Gastrocnemius medialis (tissue), 4 donors: Measurements from ENCODE around the gene NUP85. TPM values are rescaled to one million over a fixed set of nuclear protein-coding genes. Genes with fewer than 3 reads are reported as not detected.
"Not testable (repeated sequence)": the region's sequence is repeated elsewhere in the genome, so short reads cannot be mapped to it uniquely, and the experiment has no call there.

Source experiments
- ATAC-seq, 2 donors: fragments of 150-250 bp; one replicate each; pipeline ENCODE4 v1.9.1; 2016
- DNase-seq, 2 donors: peaks; one replicate each; pipeline ENCODE4 v3.0.0-alpha.2; 2019
- H3K27ac ChIP-seq, 4 donors: fragments of 200-600 bp; sonication (generic); 1 replicate in 1 of 4; 2 replicates in 3 of 4; pipeline ENCODE4 v1.5.1; 2016 to 2018; ENCODE audit warnings: mild to moderate bottlenecking in 2 of 4, moderate library complexity in 1 of 4
- H3K27me3 ChIP-seq, 3 donors: fragments of 200-600 bp; sonication (generic) in 2 of 3; 1 replicate in 1 of 3; 2 replicates in 2 of 3; pipeline versions ENCODE4 v1.5.1 to v1.6.0; 2016 to 2019; ENCODE audit warnings: mild to moderate bottlenecking in 1 of 3, moderate library complexity in 1 of 3
- H3K36me3 ChIP-seq, 2 donors: fragments of 200-600 bp; sonication (generic) in 1 of 2; one replicate each; pipeline ENCODE4 v1.5.1; 2017 to 2018
- H3K4me1 ChIP-seq, 2 donors: fragments of 200-600 bp; sonication (generic) in 1 of 2; one replicate each; pipeline ENCODE4 v1.5.1; 2016 to 2017; ENCODE audit warnings: mild to moderate bottlenecking in 2 of 2
- H3K4me3 ChIP-seq, 4 donors: fragments of 200-600 bp; sonication (generic) in 3 of 4; 1 replicate in 1 of 4; 2 replicates in 3 of 4; pipeline ENCODE4 v1.5.1; 2016 to 2019; ENCODE audit warnings: mild to moderate bottlenecking in 2 of 4
- H3K9me3 ChIP-seq, 3 donors: fragments of 200-600 bp; sonication (generic) in 2 of 3; 1 replicate in 1 of 3; 2 replicates in 2 of 3; pipeline ENCODE4 v1.5.1; 2016 to 2019
- POLR2A ChIP-seq, 2 donors: fragments of 450-650 bp; IDR thresholded peaks; one replicate each; pipeline ENCODE4 v1.6.1; 2017; ENCODE audit warnings: antibody characterized with exemption in 2 of 2, mild to moderate bottlenecking in 2 of 2, moderate library complexity in 2 of 2
- in situ Hi-C, 4 donors: fragments of 200-750 bp; cut with MboI; loops; one replicate each; pipeline versions ENCODE4 v1.15.0 to v1.8.0; 2017; ENCODE audit warnings: low sequenced_read_pairs in 4 of 4
- intact Hi-C: fragments of 100-400 bp; cut with DNase I; formaldehyde crosslinking; loops from one replicate; pipeline ENCODE4 v1.15.1; 2023; ENCODE audit warnings: low total_unique reads
- total RNA-seq, 4 donors: library from RNA; depleted of rRNA; stranded (reverse); fragments of >200 nt; gene quantifications; one replicate each; pipeline versions ENCODE4 v1.1.0 to v1.2.3, GENCODE V29; 2016
- TF ChIP-seq, protein P1 (sequence below), 5 experiments: fragments of 450-650 bp in 3 of 5; fragments of 200-600 bp in 2 of 5; sonication (generic) in 2 of 5; IDR thresholded peaks in 4 of 5; conservative IDR thresholded peaks in 1 of 5; 1 replicate in 4 of 5; 2 replicates in 1 of 5; pipeline ENCODE4 v1.5.1; 2016 to 2019; ENCODE audit warnings: antibody characterized with exemption in 5 of 5, mild to moderate bottlenecking in 3 of 5, moderate library complexity in 3 of 5

NUP85 gene
- total RNA-seq, 4 donors from 2014 or later = 9.4 to 27.7 (median 13.6) TPM

DNA sequence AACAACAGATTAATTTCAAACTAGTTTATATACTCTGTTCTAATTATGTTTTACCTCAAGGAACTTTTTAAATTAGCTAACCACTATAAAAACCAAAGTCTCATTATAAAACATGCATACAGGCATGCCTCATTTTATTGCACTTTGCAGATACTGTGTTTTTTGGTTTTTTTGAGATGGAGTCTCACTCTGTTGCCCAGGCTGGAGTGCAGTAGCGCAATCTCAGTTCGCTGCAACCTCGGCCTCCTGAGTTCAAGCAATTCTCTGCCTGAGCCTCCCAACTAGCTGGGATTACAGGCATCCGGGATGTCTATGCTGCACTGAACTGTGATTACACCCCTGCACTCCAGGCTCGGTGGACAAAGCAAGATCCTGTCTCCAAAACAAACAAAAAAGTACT, 42.4 kb upstream of the NUP85 start:
- no peak for DNase-seq
- TF ChIP-seq, protein P1, sequence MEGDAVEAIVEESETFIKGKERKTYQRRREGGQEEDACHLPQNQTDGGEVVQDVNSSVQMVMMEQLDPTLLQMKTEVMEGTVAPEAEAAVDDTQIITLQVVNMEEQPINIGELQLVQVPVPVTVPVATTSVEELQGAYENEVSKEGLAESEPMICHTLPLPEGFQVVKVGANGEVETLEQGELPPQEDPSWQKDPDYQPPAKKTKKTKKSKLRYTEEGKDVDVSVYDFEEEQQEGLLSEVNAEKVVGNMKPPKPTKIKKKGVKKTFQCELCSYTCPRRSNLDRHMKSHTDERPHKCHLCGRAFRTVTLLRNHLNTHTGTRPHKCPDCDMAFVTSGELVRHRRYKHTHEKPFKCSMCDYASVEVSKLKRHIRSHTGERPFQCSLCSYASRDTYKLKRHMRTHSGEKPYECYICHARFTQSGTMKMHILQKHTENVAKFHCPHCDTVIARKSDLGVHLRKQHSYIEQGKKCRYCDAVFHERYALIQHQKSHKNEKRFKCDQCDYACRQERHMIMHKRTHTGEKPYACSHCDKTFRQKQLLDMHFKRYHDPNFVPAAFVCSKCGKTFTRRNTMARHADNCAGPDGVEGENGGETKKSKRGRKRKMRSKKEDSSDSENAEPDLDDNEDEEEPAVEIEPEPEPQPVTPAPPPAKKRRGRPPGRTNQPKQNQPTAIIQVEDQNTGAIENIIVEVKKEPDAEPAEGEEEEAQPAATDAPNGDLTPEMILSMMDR (IDR thresholded peaks at IDR 0.05 in 4 of 5, conservative IDR thresholded peaks at IDR 0.05 in 1 of 5) = no peak
- no peak for TF ChIP-seq POLR2A (IDR thresholded peaks at IDR 0.05)
- Histone ChIP-seq H3K9me3 (no peaks in the 10 kb centered on the region), H3K27ac (no peak overlapping the region), H3K36me3 (peaks cover 0 to 26% of the 10 kb centered on the region in 2 donors), H3K4me3 (no peak overlapping the region), H3K27me3 (no peaks in the 10 kb centered on the region), H3K4me1 (peaks cover 0 to 5% of the 10 kb centered on the region in 2 donors)
- intact Hi-C loops (no loop called here), in situ Hi-C loops (no loop called here)
- ATAC-seq = no peak

DNA sequence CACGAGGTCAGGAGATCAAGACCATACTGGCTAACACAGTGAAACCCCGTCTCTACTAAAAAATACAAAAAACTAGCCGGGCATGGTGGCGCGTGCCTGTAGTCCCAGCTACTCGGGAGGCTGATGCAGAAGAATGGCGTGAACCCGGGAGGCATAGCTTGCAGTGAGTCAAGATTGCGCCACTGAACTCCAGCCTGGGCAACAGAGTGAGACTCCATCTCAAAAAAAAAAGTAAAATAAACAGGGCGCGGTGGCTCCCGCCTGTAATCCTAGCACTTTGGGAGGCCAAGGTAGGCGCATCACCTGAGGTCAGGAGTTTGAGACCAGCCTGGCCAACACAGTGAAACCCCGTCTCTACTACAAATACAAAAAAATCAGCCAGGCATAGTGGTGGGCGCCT, 40.9 kb upstream of the NUP85 start:
- H3K4me3 ChIP-seq, ATAC-seq, DNase-seq, H3K9me3 ChIP-seq, H3K27me3 ChIP-seq, H3K27ac ChIP-seq, in situ Hi-C loops, H3K4me1 ChIP-seq, intact Hi-C loops: not testable (repeated sequence)
- peaks cover 0 to 26% of the 10 kb centered on the region in 2 donors for H3K36me3 ChIP-seq

DNA sequence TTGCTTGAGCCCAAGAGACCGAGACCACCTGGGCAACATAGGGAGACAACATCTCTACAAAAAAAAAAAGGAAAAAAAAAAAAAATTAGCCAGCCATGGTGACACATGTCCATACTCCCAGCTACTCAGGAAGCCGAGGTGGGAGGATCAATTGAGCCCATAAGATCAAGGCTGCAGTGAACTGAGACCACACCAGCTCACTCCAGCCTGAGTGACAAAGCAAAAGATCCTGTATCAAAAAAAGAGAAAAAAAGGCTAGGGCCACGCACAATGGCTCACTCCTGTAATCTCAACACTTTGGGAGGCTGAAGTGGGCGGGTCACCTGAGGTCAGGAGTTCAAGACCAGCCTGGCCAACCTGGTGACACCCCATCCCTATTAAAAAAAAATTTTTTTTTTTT, 36.5 kb upstream of the NUP85 start:
- no peak for DNase-seq
- peak overlapping the region in 1 of 4 donors; percentile 42 for H3K27ac ChIP-seq
- H3K4me1 ChIP-seq = no peaks in the 10 kb centered on the region
- H3K9me3 ChIP-seq = no peaks in the 10 kb centered on the region
- peaks cover 0 to 46% of the 10 kb centered on the region in 2 donors for H3K36me3 ChIP-seq
- H3K4me3 ChIP-seq = no peak overlapping the region
- intact Hi-C loops (no loop called here), in situ Hi-C loops (no loop called here)
- TF ChIP-seq, protein P1 (IDR thresholded peaks at IDR 0.05 in 4 of 5, conservative IDR thresholded peaks at IDR 0.05 in 1 of 5) = no peak
- TF ChIP-seq POLR2A (IDR thresholded peaks at IDR 0.05) = no peak
- no peak for ATAC-seq
- H3K27me3 ChIP-seq = no peaks in the 10 kb centered on the region

DNA sequence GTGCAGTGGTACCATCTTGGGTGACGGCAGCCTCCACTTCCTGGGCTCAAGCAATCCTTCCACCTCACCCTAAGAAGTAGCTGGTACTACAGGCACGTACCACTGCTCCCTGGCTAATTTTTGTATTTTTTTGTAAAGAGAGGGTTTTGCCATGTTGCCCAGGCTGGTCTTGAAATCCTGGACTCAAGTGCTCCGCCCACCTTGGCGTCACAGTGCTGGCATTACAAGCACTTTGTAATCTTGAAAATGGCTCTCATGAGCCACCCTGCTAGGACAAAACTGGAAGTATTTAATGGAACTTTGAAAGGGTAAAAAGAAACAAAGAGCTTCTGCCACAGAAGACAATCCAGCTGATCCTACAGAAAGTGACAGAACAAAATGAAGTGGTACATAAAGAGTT, 32.0 kb upstream of the NUP85 start:
- H3K9me3 ChIP-seq = no peaks in the 10 kb centered on the region
- no peaks in the 10 kb centered on the region for H3K27me3 ChIP-seq
- TF ChIP-seq, protein P1 (IDR thresholded peaks at IDR 0.05 in 4 of 5, conservative IDR thresholded peaks at IDR 0.05 in 1 of 5) = no peak
- no peak for TF ChIP-seq POLR2A (IDR thresholded peaks at IDR 0.05)
- H3K4me1 ChIP-seq = no peaks in the 10 kb centered on the region
- DNase-seq (no peak), ATAC-seq (no peak)
- in situ Hi-C loops (loop anchor here in 3 of 4 donors (10.0 kb wide), 2 partner anchors 49 to 59 kb away; no protein-coding TSS in a partner anchor), intact Hi-C loops (loop anchor here (10.0 kb wide), 1 partner anchor 109 kb away; no protein-coding TSS in a partner anchor)
- H3K4me3 ChIP-seq = no peak overlapping the region
- H3K27ac ChIP-seq = no peak overlapping the region
- H3K36me3 ChIP-seq = peaks cover 2 to 56% of the 10 kb centered on the region in 2 donors

DNA sequence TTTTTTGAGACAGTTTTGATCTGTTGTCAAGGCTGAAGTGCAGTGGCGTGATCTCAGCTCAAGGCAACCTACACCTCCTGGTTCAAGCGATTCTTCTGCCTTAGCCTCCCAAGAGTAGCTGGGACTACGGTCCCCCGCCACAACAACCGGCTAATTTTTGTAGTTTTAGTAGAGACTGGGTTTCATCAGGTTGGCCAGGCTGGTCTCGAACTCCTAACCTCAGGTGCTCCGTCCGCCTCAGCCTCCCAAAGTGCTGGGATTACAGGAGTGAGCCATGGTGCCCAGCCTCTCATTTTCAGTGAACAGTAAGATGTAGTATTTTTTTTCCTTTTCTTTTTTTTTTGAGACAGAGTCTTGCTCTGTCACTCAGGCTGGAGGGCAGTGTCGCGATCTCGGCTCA, 30.5 kb upstream of the NUP85 start:
- intact Hi-C loops (loop anchor here (10.0 kb wide), 1 partner anchor 110 kb away; no protein-coding TSS in a partner anchor), in situ Hi-C loops (loop anchor here (5.0 to 25.0 kb wide), 4 partner anchors 50 to 213 kb away; partner anchors contain the start of gene HID1 (in 1 of the 4))
- H3K9me3 ChIP-seq = no peaks in the 10 kb centered on the region
- no peak overlapping the region for H3K27ac ChIP-seq
- H3K4me1 ChIP-seq = peaks cover 5% of the 10 kb centered on the region in 2 donors
- no peak overlapping the region for H3K4me3 ChIP-seq
- H3K27me3 ChIP-seq = no peaks in the 10 kb centered on the region
- no peak for TF ChIP-seq POLR2A (IDR thresholded peaks at IDR 0.05)
- TF ChIP-seq, protein P1 (IDR thresholded peaks at IDR 0.05 in 4 of 5, conservative IDR thresholded peaks at IDR 0.05 in 1 of 5) = no peak
- peaks cover 2 to 61% of the 10 kb centered on the region in 2 donors for H3K36me3 ChIP-seq
- ATAC-seq = no peak
- DNase-seq = no peak
